IPS-18a (cell line): ENCODE measurements around the gene PIGR.

Experiments
- H3K27ac ChIP-seq: one replicate; pipeline ENCODE4 v1.5.1; 2013; ENCODE audit warnings: low read length
- H3K27me3 ChIP-seq: one replicate; pipeline ENCODE4 v1.6.1; 2013; ENCODE audit warnings: mild to moderate bottlenecking, low read length; ENCODE audit not compliant: control insufficient read depth, insufficient read depth
- H3K36me3 ChIP-seq: one replicate; pipeline ENCODE4 v1.6.1; 2013; ENCODE audit warnings: low read depth, low read length; ENCODE audit not compliant: control insufficient read depth
- H3K4me1 ChIP-seq: one replicate; pipeline ENCODE4 v1.6.1; 2013; ENCODE audit warnings: low read depth, low read length; ENCODE audit not compliant: control insufficient read depth
- H3K4me3 ChIP-seq: one replicate; pipeline ENCODE4 v1.5.1; 2013; ENCODE audit warnings: low read length
- H3K9ac ChIP-seq: one replicate; pipeline ENCODE4 v1.6.1; 2013; ENCODE audit warnings: mild to moderate bottlenecking, low read length, moderate library complexity
- H3K9me3 ChIP-seq: one replicate; pipeline ENCODE4 v1.6.1; 2013; ENCODE audit warnings: low read depth, low read length; ENCODE audit not compliant: control insufficient read depth

The PIGR gene

DNA sequence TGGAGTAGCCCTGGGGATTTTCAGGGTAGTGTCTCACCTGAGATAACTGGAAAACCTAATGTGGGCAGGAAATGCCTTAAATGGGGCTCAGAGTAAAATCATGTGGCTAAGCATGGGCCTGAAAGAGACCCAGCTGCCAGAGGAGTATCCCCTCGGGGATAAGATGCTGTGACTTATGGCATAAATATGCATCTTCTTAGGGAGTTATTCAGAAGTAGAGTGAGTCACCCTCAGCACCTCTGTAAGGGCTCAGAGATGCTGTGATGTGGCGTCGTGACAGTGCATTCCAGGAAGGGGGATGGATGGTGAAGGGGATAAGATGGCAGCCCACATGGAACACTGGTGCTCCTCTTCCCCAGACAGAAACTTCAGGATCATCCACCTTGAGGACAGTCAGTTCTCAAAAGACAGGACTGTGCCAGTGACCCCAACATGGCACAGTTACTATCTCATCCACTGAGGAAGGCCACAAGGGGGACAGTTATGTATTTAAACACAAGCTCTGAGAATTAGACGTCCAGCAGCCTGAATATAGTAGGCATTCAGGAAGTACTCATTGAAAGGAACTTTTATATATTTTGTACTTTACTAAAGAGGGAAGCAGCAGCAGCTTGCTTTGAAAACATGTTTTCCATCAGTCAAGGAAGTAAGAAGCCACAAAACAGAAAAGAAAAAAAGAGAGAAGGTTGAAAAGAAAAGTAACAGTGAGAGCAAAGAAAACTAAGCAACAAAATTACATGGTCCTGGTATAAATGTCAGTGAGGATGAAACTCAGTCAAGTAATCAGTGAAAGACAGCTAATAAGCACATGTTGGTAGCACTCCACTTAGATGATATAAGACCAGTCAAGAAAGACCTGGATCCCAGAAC lies 40.7 kb downstream of the PIGR start:
- H3K27ac ChIP-seq, result no peak overlapping the region

DNA sequence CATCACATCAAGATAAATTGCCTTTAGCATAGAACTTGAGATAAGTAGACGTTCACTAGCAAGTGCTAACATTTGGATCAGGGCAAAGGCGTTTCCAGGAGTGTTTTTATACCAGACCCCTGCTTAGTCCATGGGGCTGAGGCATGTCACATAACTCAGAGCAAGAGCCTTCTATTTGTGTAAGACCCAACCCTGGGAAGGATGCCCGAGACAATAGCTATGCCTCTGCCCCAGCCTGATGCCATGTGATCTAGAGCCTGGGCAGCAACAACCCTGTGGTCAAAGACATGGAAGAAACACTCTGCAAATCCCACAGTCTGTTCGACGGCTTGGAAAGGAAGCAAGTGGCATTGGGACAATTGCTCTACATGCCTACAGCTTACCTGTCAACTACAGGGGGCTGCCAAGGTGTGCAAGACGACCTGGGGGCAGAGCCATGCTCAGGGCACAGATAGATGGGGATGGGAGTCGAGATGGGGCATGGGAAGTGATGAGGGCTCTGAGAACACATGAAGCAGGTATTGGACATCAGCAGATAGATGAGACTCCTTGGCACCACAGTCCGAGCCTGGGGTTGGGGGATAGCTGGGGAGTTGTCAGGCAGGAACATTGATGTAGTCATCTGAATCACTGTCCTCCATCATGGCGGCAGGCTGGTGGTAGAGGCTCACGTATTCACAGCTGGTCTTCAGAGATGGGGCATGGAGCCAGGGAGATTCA lies 41.7 kb downstream of the PIGR start:
- Histone ChIP-seq H3K27me3 (peaks cover 28% of the 10 kb centered on the region), H3K4me3 (no peak overlapping the region), H3K4me1 (peaks cover 4% of the 10 kb centered on the region), H3K9me3 (no peaks in the 10 kb centered on the region), H3K9ac (no peak overlapping the region), H3K27ac (no peak overlapping the region), H3K36me3 (no peaks in the 10 kb centered on the region)

More for the DNA sequence above, 40.7 kb downstream of the PIGR start:
- Histone ChIP-seq H3K4me1 (peaks cover 4% of the 10 kb centered on the region), H3K27me3 (peaks cover 37% of the 10 kb centered on the region), H3K36me3 (no peaks in the 10 kb centered on the region), H3K4me3 (no peak overlapping the region), H3K9ac (no peak overlapping the region), H3K9me3 (no peaks in the 10 kb centered on the region)

DNA sequence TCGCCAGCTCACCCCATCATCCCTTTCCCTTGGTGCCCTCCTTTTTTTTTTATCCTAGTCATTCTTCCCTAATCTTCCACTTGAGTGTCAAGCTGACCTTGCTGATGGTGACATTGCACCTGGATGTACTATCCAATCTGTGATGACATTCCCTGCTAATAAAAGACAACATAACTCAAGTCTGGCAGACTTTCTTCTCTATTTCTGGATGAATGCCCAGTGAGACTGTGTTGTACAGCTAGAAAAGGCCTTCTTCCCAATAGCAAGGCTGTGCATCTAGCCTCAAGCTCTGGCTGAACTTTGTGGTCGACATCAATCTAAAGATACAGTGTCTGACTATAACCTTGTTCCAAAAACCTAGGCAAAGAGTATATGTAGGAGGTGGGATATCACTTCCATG lies 42.6 kb downstream of the PIGR start:
- Histone ChIP-seq H3K9me3 (no peaks in the 10 kb centered on the region), H3K4me1 (peaks cover under 1% of the 10 kb centered on the region), H3K4me3 (no peak overlapping the region), H3K27ac (no peak overlapping the region), H3K36me3 (no peaks in the 10 kb centered on the region), H3K9ac (no peak overlapping the region), H3K27me3 (peaks cover 19% of the 10 kb centered on the region)

DNA sequence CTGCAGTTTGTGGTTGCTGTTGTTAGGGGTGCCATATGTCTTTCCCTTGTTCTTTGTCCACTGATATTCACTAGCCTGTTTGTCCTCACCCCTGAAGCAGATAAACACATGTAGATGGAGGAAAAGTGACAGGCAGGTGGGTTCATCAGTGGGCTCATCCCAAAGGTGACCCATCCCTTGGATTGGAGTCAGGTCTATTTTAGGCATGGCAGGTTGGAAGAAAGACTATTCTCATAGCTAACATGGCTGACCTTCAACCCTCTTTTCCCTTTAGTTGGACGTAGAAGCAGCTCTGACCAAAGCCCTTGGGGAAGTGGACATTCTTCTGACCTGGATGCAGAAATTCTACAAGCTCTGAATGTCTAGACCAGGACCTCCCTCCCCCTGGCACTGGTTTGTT lies 43.6 kb downstream of the PIGR start:
- H3K36me3 ChIP-seq, result no peaks in the 10 kb centered on the region
- no peaks in the 10 kb centered on the region for H3K4me1 ChIP-seq
- no peak overlapping the region for H3K4me3 ChIP-seq
- H3K9ac ChIP-seq, result no peak overlapping the region
- H3K27me3 ChIP-seq, result peaks cover 9% of the 10 kb centered on the region
- H3K9me3 ChIP-seq, result no peaks in the 10 kb centered on the region
- H3K27ac ChIP-seq, result no peak overlapping the region

GRCh38 chr1:206901944-206902343 lies 44.3 kb downstream of the PIGR start:
- Histone ChIP-seq H3K27me3 (peaks cover 3% of the 10 kb centered on the region), H3K36me3 (no peaks in the 10 kb centered on the region), H3K9me3 (no peaks in the 10 kb centered on the region), H3K4me1 (no peaks in the 10 kb centered on the region), H3K9ac (no peak overlapping the region), H3K4me3 (no peak overlapping the region), H3K27ac (no peak overlapping the region)

- no peaks in the 10 kb centered on the region for H3K27me3 ChIP-seq
- no peaks in the 10 kb centered on the region for H3K9me3 ChIP-seq
- H3K4me1 ChIP-seq, result no peaks in the 10 kb centered on the region
- H3K36me3 ChIP-seq, result no peaks in the 10 kb centered on the region
- no peak overlapping the region for H3K27ac ChIP-seq
- no peak overlapping the region for H3K9ac ChIP-seq
- no peak overlapping the region for H3K4me3 ChIP-seq
Observed at GRCh38 chr1:206900149-206900548, 46.1 kb downstream of the PIGR start.

GRCh38 chr1:206899717-206900116 lies 46.5 kb downstream of the PIGR start:
- no peaks in the 10 kb centered on the region for H3K9me3 ChIP-seq
- no peak overlapping the region for H3K4me3 ChIP-seq
- no peak overlapping the region for H3K27ac ChIP-seq
- no peak overlapping the region for H3K9ac ChIP-seq
- no peaks in the 10 kb centered on the region for H3K27me3 ChIP-seq
- H3K36me3 ChIP-seq, result no peaks in the 10 kb centered on the region
- no peaks in the 10 kb centered on the region for H3K4me1 ChIP-seq

- no peak overlapping the region for H3K4me3 ChIP-seq
- no peak overlapping the region for H3K9ac ChIP-seq
- H3K36me3 ChIP-seq, result no peaks in the 10 kb centered on the region
- no peak overlapping the region for H3K27ac ChIP-seq
- no peaks in the 10 kb centered on the region for H3K27me3 ChIP-seq
- no peaks in the 10 kb centered on the region for H3K9me3 ChIP-seq
- H3K4me1 ChIP-seq, result no peaks in the 10 kb centered on the region
Observed at GRCh38 chr1:206898915-206899431, 47.3 kb downstream of the PIGR start.

GRCh38 chr1:206898089-206898914 lies 48.0 kb downstream of the PIGR start:
- H3K9ac ChIP-seq, result no peak overlapping the region
- no peaks in the 10 kb centered on the region for H3K27me3 ChIP-seq
- H3K36me3 ChIP-seq, result no peaks in the 10 kb centered on the region
- no peak overlapping the region for H3K4me3 ChIP-seq
- H3K27ac ChIP-seq, result no peak overlapping the region
- H3K4me1 ChIP-seq, result no peaks in the 10 kb centered on the region
- H3K9me3 ChIP-seq, result no peaks in the 10 kb centered on the region

DNA sequence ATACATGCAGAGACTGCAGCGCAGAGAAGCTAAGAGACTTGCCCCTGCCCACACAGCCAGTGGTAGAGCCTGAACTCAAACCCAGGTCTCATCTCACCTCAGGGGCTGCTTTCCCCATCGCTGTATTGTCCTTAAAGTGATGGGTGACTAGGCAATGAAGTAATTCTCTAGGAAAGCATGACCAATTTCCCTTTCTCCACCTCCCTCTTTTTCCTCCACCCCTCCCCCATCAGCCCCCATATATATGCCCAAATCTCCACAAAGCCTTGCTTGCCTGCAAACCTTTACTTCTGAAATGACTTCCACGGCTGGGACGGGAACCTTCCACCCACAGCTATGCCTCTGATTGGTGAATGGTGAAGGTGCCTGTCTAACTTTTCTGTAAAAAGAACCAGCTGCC lies 49.1 kb downstream of the PIGR start, which contains the start of gene IL24:
IL24 (plus strand) TSS at position 269 of the 400 bp plus-strand sequence. CDS start 390 bp downstream, outside the sequence.
- H3K27ac ChIP-seq, result no peak within 1 kb of the TSS
- no peaks in the 10 kb centered on the region for H3K9me3 ChIP-seq
- H3K4me1 ChIP-seq, result no peaks in the 10 kb centered on the region
- no peaks in the 10 kb centered on the region for H3K36me3 ChIP-seq
- no peak within 1 kb of the TSS for H3K4me3 ChIP-seq
- no peak within 1 kb of the TSS for H3K9ac ChIP-seq
- H3K27me3 ChIP-seq, result no peaks in the 10 kb centered on the region

GRCh38 chr1:206896261-206896660 lies 50.0 kb downstream of the PIGR start:
- Histone ChIP-seq H3K27me3 (no peaks in the 10 kb centered on the region), H3K9me3 (no peaks in the 10 kb centered on the region), H3K36me3 (no peaks in the 10 kb centered on the region), H3K27ac (no peak overlapping the region), H3K4me1 (no peaks in the 10 kb centered on the region), H3K4me3 (no peak overlapping the region), H3K9ac (no peak overlapping the region)
